T-helper 2 cell treated with Interferon-gamma antibody and Interleukin-4, amounts not matched to agents 5 μg/mL and 100 μg/mL, for 36 hours (primary cell): Measurements from ENCODE around the gene NME5.
"Not testable (repeated sequence)": the region's sequence is repeated elsewhere in the genome, so short reads cannot be mapped to it uniquely, and the experiment has no call there.

Experiments used
- DNase-seq: peaks from one replicate; pipeline ENCODE4 v3.0.0; 2021; ENCODE audit warnings: low spot score
- H3K27ac Mint-ChIP-seq: one replicate; pipeline ENCODE4 v1.8.0; 2021; ENCODE audit warnings: mild to moderate bottlenecking, mixed read lengths
- H3K27me3 Mint-ChIP-seq: one replicate; pipeline ENCODE4 v1.8.0; 2021; ENCODE audit warnings: low read depth, mixed read lengths
- H3K36me3 Mint-ChIP-seq: one replicate; pipeline ENCODE4 v1.8.0; 2021; ENCODE audit warnings: low read depth, mixed read lengths
- H3K4me1 Mint-ChIP-seq: one replicate; pipeline ENCODE4 v1.8.0; 2021; ENCODE audit warnings: low read depth, mixed read lengths
- H3K4me3 Mint-ChIP-seq: one replicate; pipeline ENCODE4 v1.8.0; 2022; ENCODE audit warnings: mild to moderate bottlenecking, moderate library complexity, mixed read lengths
- H3K9me3 Mint-ChIP-seq: one replicate; pipeline ENCODE4 v1.8.0; 2021; ENCODE audit warnings: mixed read lengths

Gene NME5

DNA sequence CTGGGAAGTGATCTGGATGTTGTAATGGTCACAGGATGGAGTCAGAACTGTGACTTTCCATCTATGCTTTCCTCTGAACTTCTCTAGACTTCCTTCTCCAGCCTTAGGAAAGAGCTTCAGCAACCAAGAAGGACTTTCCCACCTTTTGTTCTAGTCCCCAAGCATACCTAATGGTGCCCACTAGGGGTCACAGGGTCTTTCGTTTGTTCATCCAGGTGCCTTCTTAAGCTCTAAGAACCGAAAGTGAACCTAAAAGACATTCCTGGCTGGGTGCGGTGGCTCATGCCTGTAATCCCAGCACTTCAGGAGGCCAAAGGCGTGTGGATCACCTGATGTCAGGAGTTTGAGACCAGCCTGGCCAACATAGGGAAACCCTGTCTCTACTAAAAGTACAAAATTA lies 57.2 kb downstream of the NME5 start:
- Mint-ChIP-seq H3K27me3 (no peaks in the 10 kb centered on the region), H3K4me3 (no peak overlapping the region), H3K36me3 (no peaks in the 10 kb centered on the region), H3K4me1 (peaks cover 10% of the 10 kb centered on the region), H3K9me3 (no peaks in the 10 kb centered on the region), H3K27ac (no peak overlapping the region)
- DNase-seq = no peak

DNA sequence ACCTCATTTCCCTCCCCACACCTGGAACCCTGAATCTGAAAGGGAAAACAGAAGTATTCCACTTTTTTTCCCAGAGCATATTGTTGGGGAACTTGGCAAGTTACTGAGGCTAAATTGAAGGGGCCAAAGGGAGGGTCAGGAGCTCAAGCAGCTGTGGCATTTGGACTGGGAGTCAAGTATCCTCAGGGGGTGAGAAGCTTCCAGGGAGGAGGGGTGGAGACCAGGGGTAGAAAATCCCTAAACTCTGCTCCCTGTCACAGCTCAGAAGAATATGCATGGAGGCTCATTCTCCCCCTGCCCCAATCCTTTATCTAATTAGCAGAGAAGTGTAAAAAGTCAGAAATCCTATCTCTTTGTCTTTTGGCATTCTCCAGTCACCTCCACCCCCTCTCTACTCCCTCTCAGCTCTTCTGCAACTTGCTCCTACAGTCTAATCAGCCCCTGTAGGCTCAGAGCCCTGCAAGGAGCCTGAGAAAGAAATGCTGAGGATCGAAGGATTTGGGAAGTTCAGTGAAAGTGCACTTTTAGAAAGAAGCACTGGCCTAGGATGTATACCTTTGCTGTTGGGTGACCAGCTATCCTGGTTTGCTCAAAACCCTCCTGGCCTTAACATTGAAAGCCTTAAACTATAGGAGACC lies 61.1 kb downstream of the NME5 start:
- Mint-ChIP-seq H3K36me3 (no peaks in the 10 kb centered on the region), H3K4me1 (peaks cover 10% of the 10 kb centered on the region), H3K27ac (no peak overlapping the region), H3K9me3 (no peaks in the 10 kb centered on the region), H3K4me3 (no peak overlapping the region), H3K27me3 (no peaks in the 10 kb centered on the region)
- no peak for DNase-seq

DNA sequence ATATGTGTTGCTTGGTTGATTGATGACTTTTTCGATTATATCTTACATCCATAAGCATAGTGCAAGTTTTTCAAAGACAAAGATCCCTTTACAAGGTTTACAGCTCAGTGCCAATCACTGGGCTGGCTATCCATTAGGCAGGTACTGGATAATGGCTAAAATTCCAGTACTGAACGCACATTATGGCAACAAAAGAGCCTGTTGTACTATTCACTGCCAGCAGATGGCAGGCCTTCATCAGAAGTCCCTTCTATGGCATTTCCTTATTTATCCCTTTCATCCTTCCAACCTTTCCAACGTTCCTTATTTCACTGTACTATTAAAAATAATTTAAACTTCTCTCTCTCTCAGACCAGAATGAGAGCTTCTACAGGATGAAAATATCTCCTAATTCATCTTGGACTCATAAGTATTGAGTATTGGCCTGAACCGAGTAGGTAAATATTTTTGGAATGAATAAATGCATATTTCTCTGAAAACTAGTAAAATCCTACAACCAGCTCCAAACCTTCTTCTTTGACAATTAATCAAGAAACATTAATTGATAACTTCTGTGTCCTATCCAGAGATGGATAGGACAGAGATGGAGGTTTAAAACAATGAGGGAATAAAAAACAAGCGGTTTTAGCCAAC lies 62.0 kb downstream of the NME5 start:
- Mint-ChIP-seq H3K36me3 (no peaks in the 10 kb centered on the region), H3K4me3 (no peak overlapping the region), H3K9me3 (no peaks in the 10 kb centered on the region), H3K27ac (no peak overlapping the region), H3K4me1 (peaks cover 10% of the 10 kb centered on the region), H3K27me3 (no peaks in the 10 kb centered on the region)
- no peak for DNase-seq

DNA sequence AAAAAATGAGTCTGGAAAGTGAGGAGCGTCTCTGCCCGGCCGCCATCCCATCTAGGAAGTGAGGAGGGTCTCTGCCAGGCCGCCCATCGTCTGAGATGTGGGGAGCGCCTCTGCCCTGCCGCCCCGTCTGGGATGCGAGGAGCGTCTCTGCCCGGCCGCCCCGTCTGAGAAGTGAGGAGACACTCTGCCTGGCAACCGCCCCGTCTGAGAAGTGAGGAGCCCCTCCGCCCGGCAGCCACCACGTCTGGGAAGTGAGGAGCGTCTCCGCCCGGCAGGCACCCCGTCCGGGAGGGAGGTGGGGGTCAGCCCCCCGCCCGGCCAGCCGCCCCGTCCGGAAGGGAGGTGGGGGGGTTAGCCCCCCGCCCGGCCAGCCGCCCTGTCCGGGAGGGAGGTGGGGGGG lies 69.2 kb downstream of the NME5 start:
- H3K27me3 Mint-ChIP-seq, H3K36me3 Mint-ChIP-seq, H3K9me3 Mint-ChIP-seq, H3K27ac Mint-ChIP-seq, H3K4me3 Mint-ChIP-seq, H3K4me1 Mint-ChIP-seq, DNase-seq: not testable (repeated sequence)

DNA sequence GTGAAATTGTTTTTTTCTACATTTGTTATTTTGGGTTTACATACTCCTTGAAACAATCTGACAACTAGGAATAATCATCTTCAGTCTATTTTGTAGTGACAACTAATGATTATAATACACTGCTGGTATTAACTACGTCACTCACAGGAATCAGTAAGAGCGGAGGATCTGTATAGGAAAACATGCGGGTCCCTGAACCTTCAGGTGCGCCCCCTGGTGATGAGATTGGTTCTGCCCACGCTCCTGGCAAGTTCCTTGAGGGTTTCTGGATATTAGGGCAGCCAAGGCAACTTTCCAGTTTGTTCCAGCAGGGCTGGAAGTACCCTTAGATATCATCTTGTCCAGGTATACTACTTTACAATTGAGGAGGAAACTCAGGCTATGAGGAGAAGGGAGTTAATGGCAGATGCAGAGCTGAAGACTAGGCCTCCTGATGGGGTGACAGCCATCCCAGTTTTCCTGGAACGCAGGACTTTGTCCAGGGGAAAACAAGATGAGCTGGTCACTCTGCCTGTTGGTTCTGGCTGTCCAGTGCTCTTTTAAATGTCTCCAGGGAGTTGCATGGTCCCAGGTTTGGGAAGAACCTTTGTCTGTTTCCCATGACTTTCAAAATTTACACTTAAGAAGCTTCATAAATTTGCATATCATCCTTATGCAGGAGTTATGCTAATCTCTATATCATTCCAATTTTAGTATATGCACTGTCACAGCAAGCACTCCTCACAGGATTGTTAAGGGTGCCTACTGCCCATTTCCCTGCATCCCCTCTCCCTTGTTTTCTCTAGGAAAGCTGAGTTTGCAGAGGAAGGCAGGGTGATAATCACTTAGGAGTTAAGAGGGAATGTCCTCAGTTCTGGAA lies 70.3 kb downstream of the NME5 start:
- Mint-ChIP-seq H3K27me3 (no peaks in the 10 kb centered on the region), H3K27ac (no peak overlapping the region), H3K4me3 (no peak overlapping the region), H3K9me3 (no peaks in the 10 kb centered on the region), H3K4me1 (peaks cover 6% of the 10 kb centered on the region), H3K36me3 (no peaks in the 10 kb centered on the region)
- peak; percentile 43 for DNase-seq

DNA sequence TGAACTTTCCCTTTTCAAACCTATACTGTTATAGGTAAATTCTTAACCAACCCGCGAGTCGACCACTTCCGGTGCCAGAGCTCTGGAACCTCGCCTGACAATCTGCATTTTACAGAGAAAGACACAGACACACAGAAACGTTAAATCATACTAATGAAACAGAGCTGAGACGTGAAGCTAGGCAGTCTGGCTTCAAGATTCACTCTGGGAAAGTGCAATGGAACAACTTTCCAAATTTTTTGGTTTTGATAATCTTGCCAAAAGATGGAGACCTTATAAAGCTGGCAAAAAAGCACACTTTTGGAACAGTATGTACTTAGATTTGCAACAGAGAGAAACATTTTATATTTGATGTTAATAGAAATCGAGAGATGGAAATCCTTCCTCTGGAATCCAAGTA lies 71.3 kb downstream of the NME5 start:
- Mint-ChIP-seq H3K27ac (no peak overlapping the region), H3K27me3 (no peaks in the 10 kb centered on the region), H3K4me1 (peaks cover 6% of the 10 kb centered on the region), H3K4me3 (no peak overlapping the region), H3K9me3 (no peaks in the 10 kb centered on the region), H3K36me3 (no peaks in the 10 kb centered on the region)
- no peak for DNase-seq
